Neural cell (in vitro differentiated cells): ENCODE data around the gene CFL1. TPM values are rescaled to one million over a fixed set of nuclear protein-coding genes. Genes with fewer than 3 reads are reported as not detected.

ENCODE experiments used
- H2AFZ ChIP-seq: fragments of 200-600, 300-800 bp; sonication (generic), shearing (Covaris generic); 2 replicates; pipeline ENCODE4 v1.6.0; 2014; ENCODE audit warnings: low read depth, mild to moderate bottlenecking, antibody characterized with exemption, low read length, moderate library complexity
- H3F3A ChIP-seq: fragments of 200-600 bp; shearing (Covaris generic); 2 replicates; pipeline ENCODE4 v1.6.1; 2016; ENCODE audit warnings: mild to moderate bottlenecking, moderate library complexity, mixed read lengths, antibody characterized with exemption, low read length; ENCODE audit not compliant: insufficient read depth, poor library complexity, severe bottlenecking
- H3K27ac ChIP-seq: fragments of 200-600, 300-800 bp; sonication (generic), shearing (Covaris generic); 2 replicates; pipeline ENCODE4 v1.5.1; 2014; ENCODE audit warnings: mild to moderate bottlenecking, low read length, moderate library complexity
- H3K27me3 ChIP-seq: fragments of 300-800, 200-600 bp; sonication (generic), shearing (Covaris generic); 2 replicates; pipeline ENCODE4 v1.6.0; 2014; ENCODE audit warnings: mild to moderate bottlenecking, low read depth, low read length, moderate library complexity; ENCODE audit not compliant: insufficient read depth
- H3K36me3 ChIP-seq: fragments of 300-800, 200-600 bp; sonication (generic), shearing (Covaris generic); 2 replicates; pipeline ENCODE4 v1.5.1; 2014; ENCODE audit warnings: mild to moderate bottlenecking, antibody characterized with exemption, low read length, moderate library complexity; ENCODE audit not compliant: insufficient read depth
- H3K4me2 ChIP-seq: fragments of 300-800, 200-600 bp; sonication (generic), shearing (Covaris generic); 2 replicates; pipeline ENCODE4 v1.6.0; 2014; ENCODE audit warnings: mild to moderate bottlenecking, low read length
- H3K4me3 ChIP-seq: fragments of 300-800, 200-600 bp; sonication (generic), shearing (Covaris generic); 2 replicates; pipeline ENCODE4 v1.5.1; 2014; ENCODE audit warnings: mild to moderate bottlenecking, low read length, moderate library complexity
- H3K79me2 ChIP-seq: fragments of 200-600 bp; shearing (Covaris generic); replicated peaks from 2 replicates; pipeline ENCODE4 v1.6.0; 2014; ENCODE audit warnings: mild to moderate bottlenecking, low read length, moderate library complexity; ENCODE audit not compliant: insufficient read depth
- H3K9ac ChIP-seq: fragments of 300-800, 200-600 bp; sonication (generic), shearing (Covaris generic); 2 replicates; pipeline ENCODE4 v1.6.1; 2016; ENCODE audit warnings: mild to moderate bottlenecking, low read length, mixed read lengths
- H3K9me2 ChIP-seq: fragments of 200-600 bp; shearing (Covaris generic); 2 replicates; pipeline ENCODE4 v1.6.1; 2016; ENCODE audit warnings: mild to moderate bottlenecking, low read length, mixed read lengths; ENCODE audit not compliant: insufficient read depth
- H3K9me3 ChIP-seq: fragments of 200-600, 300-800 bp; sonication (generic), shearing (Covaris generic); 2 replicates; pipeline ENCODE4 v1.6.1; 2016; ENCODE audit warnings: mild to moderate bottlenecking, mixed run types, low read length, moderate library complexity, mixed read lengths
- H4K20me1 ChIP-seq: fragments of 200-600 bp; shearing (Covaris generic); 2 replicates; pipeline ENCODE4 v1.6.1; 2016; ENCODE audit warnings: mild to moderate bottlenecking, mixed run types; ENCODE audit not compliant: insufficient read depth
- CTCF ChIP-seq: fragments of 450-650 bp; IDR thresholded peaks from 2 replicates; pipeline ENCODE4 v1.5.1; 2014; ENCODE audit warnings: antibody characterized with exemption, mild to moderate bottlenecking, moderate library complexity; ENCODE audit not compliant: poor library complexity, severe bottlenecking
- EP300 ChIP-seq: fragments of 450-650 bp; conservative IDR thresholded peaks from 2 replicates; pipeline ENCODE4 v1.6.1; 2014; ENCODE audit warnings: antibody characterized with exemption, mild to moderate bottlenecking, moderate library complexity; ENCODE audit not compliant: poor library complexity, severe bottlenecking
- EZH2 ChIP-seq: fragments of 200-600, 300-800 bp; shearing (Covaris generic), sonication (generic); IDR thresholded peaks from 2 replicates; pipeline ENCODE4 v1.6.1; 2014; ENCODE audit warnings: antibody characterized with exemption, low read length, borderline replicate concordance, mild to moderate bottlenecking; ENCODE audit not compliant: insufficient read depth, poor library complexity, severe bottlenecking
- MXI1 ChIP-seq: fragments of 450-650 bp; conservative IDR thresholded peaks from 2 replicates; pipeline ENCODE4 v1.6.1; 2014; ENCODE audit warnings: antibody characterized with exemption, mild to moderate bottlenecking; ENCODE audit not compliant: poor library complexity, severe bottlenecking
- POLR2AphosphoS5 ChIP-seq: IDR thresholded peaks from 2 replicates; pipeline ENCODE4 v1.6.1; 2012
- RAD21 ChIP-seq: fragments of 450-650 bp; conservative IDR thresholded peaks from 2 replicates; pipeline ENCODE4 v1.6.1; 2014; ENCODE audit warnings: antibody characterized with exemption, mild to moderate bottlenecking, moderate library complexity
- REST ChIP-seq: IDR thresholded peaks from 2 replicates; pipeline ENCODE4 v1.6.1; 2012; ENCODE audit warnings: borderline replicate concordance
- SMC3 ChIP-seq: fragments of 450-650 bp; conservative IDR thresholded peaks from 2 replicates; pipeline ENCODE4 v1.6.1; 2014; ENCODE audit warnings: antibody characterized with exemption, mild to moderate bottlenecking, moderate library complexity; ENCODE audit not compliant: poor library complexity
- TAF1 ChIP-seq: IDR thresholded peaks from 2 replicates; pipeline ENCODE4 v1.6.1; 2012; ENCODE audit warnings: low read depth
- polyA plus RNA-seq: library from polyadenylated mRNA; depleted of rRNA; stranded (reverse); fragments of >200 nt; gene quantifications from 2 replicates; pipeline ENCODE4 v1.2.3, GENCODE V29; 2014

Gene CFL1
- polyA plus RNA-seq, 1 donor from 2014 or later = 1,633 TPM

GRCh38 chr11:65816696-65817095, 41.3 kb downstream of the CFL1 start:
- H3K4me3 ChIP-seq = peak overlapping the region; percentile 1
- no peaks in the 10 kb centered on the region for H3K9me3 ChIP-seq
- no peak overlapping the region for H3K4me2 ChIP-seq
- H3K27me3 ChIP-seq = no peaks in the 10 kb centered on the region
- no peak overlapping the region for H3K27ac ChIP-seq
- TF ChIP-seq REST = no peak
- TF ChIP-seq RAD21 = no peak
- no peak for TF ChIP-seq MXI1
- no peak for TF ChIP-seq EP300
- no peak for TF ChIP-seq POLR2AphosphoS5
- no peak for TF ChIP-seq TAF1
- no peak for TF ChIP-seq SMC3
- no peak for TF ChIP-seq CTCF
- no peak for TF ChIP-seq EZH2
- no peaks in the 10 kb centered on the region for H3F3A ChIP-seq
- no peak overlapping the region for H2AFZ ChIP-seq
- H3K36me3 ChIP-seq = no peaks in the 10 kb centered on the region
- H3K79me2 ChIP-seq = no peaks in the 10 kb centered on the region
- no peaks in the 10 kb centered on the region for H3K9me2 ChIP-seq
- H3K9ac ChIP-seq = no peak overlapping the region
- H4K20me1 ChIP-seq = no peaks in the 10 kb centered on the region

GRCh38 chr11:65814986-65815565, 42.9 kb downstream of the CFL1 start:
- no peaks in the 10 kb centered on the region for H3K9me2 ChIP-seq
- H3K9me3 ChIP-seq = no peaks in the 10 kb centered on the region
- no peak overlapping the region for H2AFZ ChIP-seq
- no peak overlapping the region for H3K27ac ChIP-seq
- no peak overlapping the region for H3K4me2 ChIP-seq
- no peak overlapping the region for H3K9ac ChIP-seq
- no peaks in the 10 kb centered on the region for H3K79me2 ChIP-seq
- no peaks in the 10 kb centered on the region for H3K36me3 ChIP-seq
- H4K20me1 ChIP-seq = no peaks in the 10 kb centered on the region
- no peaks in the 10 kb centered on the region for H3K27me3 ChIP-seq
- no peak for TF ChIP-seq CTCF
- no peak for TF ChIP-seq EZH2
- no peak for TF ChIP-seq RAD21
- TF ChIP-seq POLR2AphosphoS5 = no peak
- no peak for TF ChIP-seq SMC3
- no peak for TF ChIP-seq TAF1
- TF ChIP-seq EP300 = no peak
- TF ChIP-seq REST = no peak
- TF ChIP-seq MXI1 = no peak
- H3F3A ChIP-seq = no peaks in the 10 kb centered on the region
- no peak overlapping the region for H3K4me3 ChIP-seq
